NB4 (cell line): ENCODE results near the gene B3GALNT1.

ENCODE experiments used
- MYC ChIP-seq: IDR thresholded peaks from 2 replicates; pipeline ENCODE4 v1.6.1; 2011; ENCODE audit warnings: low read depth, low read length
- POLR2A ChIP-seq: IDR thresholded peaks from 2 replicates; pipeline ENCODE4 v1.6.1; 2011; ENCODE audit warnings: mild to moderate bottlenecking; ENCODE audit not compliant: insufficient read length; ENCODE audit errors: extremely low read depth
- TF ChIP-seq, protein P1 (sequence below): IDR thresholded peaks from one replicate; pipeline ENCODE4 v1.5.1; 2012; ENCODE audit warnings: low read depth, low read length

GRCh38 chr3:161042023-161042501 lies 63.1 kb downstream of the B3GALNT1 start:
- TF ChIP-seq, protein P1, sequence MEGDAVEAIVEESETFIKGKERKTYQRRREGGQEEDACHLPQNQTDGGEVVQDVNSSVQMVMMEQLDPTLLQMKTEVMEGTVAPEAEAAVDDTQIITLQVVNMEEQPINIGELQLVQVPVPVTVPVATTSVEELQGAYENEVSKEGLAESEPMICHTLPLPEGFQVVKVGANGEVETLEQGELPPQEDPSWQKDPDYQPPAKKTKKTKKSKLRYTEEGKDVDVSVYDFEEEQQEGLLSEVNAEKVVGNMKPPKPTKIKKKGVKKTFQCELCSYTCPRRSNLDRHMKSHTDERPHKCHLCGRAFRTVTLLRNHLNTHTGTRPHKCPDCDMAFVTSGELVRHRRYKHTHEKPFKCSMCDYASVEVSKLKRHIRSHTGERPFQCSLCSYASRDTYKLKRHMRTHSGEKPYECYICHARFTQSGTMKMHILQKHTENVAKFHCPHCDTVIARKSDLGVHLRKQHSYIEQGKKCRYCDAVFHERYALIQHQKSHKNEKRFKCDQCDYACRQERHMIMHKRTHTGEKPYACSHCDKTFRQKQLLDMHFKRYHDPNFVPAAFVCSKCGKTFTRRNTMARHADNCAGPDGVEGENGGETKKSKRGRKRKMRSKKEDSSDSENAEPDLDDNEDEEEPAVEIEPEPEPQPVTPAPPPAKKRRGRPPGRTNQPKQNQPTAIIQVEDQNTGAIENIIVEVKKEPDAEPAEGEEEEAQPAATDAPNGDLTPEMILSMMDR, result no peak
- TF ChIP-seq POLR2A (no peak), MYC (no peak)
